HPDE6-E6E7 (cell line): ENCODE results near the gene TMEM207.
A peak's percentile ranks its signal among the peaks of the same experiment; 100 is the strongest.

ENCODE experiments used
- DNase-seq: peaks from one replicate; pipeline ENCODE4 v3.0.0; 2011; ENCODE audit warnings: missing footprints; ENCODE audit errors: extremely low spot score

TMEM207 gene

GRCh38 chr3:190385731-190386688, 63.7 kb downstream of the TMEM207 start:
- DNase-seq: peak; percentile 78

DNA sequence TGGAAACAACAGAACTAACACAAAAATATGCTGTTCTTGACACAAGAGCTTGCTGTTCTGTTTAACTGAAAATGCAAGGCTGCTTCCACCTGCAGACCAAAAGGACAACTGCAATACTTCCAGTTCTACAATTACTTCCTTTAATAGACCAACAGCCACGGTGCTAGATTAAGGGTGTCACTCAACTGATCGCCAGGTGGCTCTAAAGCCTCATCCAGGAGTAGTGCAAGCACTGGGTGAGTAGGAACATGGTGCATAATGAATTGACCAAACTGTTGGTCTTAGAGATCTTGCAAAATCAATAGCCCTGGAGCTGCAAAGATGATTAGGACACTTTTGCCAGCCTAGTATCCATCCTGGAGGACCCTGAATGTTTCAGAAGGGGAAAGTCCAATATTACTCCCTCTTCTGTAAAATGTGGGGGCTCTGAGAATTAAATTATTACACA, 65.4 kb downstream of the TMEM207 start:
- DNase-seq: peak; percentile 84

DNA sequence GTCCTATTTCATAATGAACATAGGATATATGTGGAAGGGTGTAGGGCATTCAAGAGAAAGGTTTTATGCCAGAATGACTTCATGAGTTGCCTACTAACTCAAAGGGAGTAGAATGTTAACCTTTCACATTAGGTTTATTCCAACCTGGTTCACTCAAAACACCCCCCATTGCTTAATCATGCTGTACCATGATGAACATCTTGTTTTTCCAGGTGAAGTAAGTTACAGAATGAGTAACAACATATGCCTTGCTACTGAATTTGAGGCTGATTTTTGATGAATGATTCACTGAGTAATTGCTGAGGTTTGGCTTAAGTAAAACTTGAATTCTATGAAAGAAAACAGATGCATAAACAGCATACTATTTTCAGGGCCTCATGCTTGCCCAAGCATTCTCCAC, 67.6 kb downstream of the TMEM207 start:
- peak; percentile 54 for DNase-seq

- DNase-seq: no peak
These were observed 68.3 kb downstream of the TMEM207 start for GRCh38 chr3:190381441-190381840.

DNA sequence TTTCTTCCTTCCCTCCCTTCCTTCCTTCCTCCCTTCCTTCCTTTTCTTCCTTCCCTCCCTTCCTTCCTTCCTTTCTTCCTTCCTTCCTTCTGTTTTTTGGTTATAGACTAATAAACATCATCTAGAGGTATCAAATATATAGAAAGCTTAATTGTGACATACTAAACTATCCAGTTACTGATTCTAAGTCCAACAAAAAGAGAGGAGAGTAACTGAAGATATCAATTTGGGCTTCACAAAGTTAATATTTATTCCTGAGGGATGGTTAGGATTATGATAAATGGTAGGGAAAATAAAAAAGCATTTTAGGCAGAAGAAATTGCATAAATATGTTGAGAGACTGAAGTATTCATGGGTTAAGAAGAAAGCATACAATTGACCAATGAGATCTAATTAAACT, 69.5 kb downstream of the TMEM207 start:
- DNase-seq: no peak
